ENCODE data around the gene AIFM3. TPM values are rescaled to one million over a fixed set of nuclear protein-coding genes. Genes with fewer than 3 reads are reported as not detected.

AIFM3 gene
- total RNA-seq, 1 experiment from 2014 or later, result 9.7 TPM

GRCh38 chr22:20953668-20954500, 13.2 kb upstream of the AIFM3 start:
- Histone ChIP-seq H3K4me1 (ENCODE audit: control insufficient read depth in 1 of 2, insufficient read depth in 2 of 2, low read length in 2 of 2) (peaks cover 15 to 41% of the 10 kb centered on the region in 2 experiments), H3K79me2 (ENCODE audit: insufficient read depth, low read length) (peaks cover 61% of the 10 kb centered on the region), H3K9me3 (ENCODE audit: control insufficient read depth in 1 of 2, insufficient read depth in 1 of 2, low read depth in 1 of 2, low read length in 2 of 2) (no peaks in the 10 kb centered on the region), H3K4me3 (replicated peaks in 1 of 2; ENCODE audit: low read depth in 1 of 2, low read length in 2 of 2) (no peak overlapping the region), H3K9me2 (ENCODE audit: insufficient read depth) (no peaks in the 10 kb centered on the region), H3K27me3 (ENCODE audit: insufficient read depth, low read length) (no peaks in the 10 kb centered on the region), H3K9ac (ENCODE audit: low read length) (no peak overlapping the region), H4K20me1 (ENCODE audit: insufficient read depth) (peaks cover 9% of the 10 kb centered on the region; the same call in 1 of the 2 replicates), H3K4me2 (ENCODE audit: low read length) (no peak overlapping the region), H3K36me3 (ENCODE audit: control insufficient read depth in 1 of 2, insufficient read depth in 2 of 2, low read length in 2 of 2) (peaks cover 25 to 38% of the 10 kb centered on the region in 2 experiments; a peak in 3 of 4 replicates), H3K27ac (ENCODE audit: low read depth, low read length) (no peak overlapping the region), H2AFZ (ENCODE audit: low read depth, low read length, poor library complexity, severe bottlenecking) (no peak overlapping the region)
- intact Hi-C loops (cut with micrococcal nuclease), result no loop called here
- CTCF ChIA-PET, result interaction anchor here (1.6 to 4.4 kb wide), 2 partner anchors 37 to 69 kb away, joined by 4 to 21 read pairs; partner anchors contain the start of gene CRKL
- POLR2A ChIA-PET, result no interaction called here
- ATAC-seq, result no peak
- RAD21 ChIA-PET (ENCODE audit: low non-redundant PET in 1 of 2, low total read pairs in 2 of 2, uncharacterized antibody in 2 of 2, unreplicated experiment in 2 of 2), result no interaction called here
- no peak for TF ChIP-seq RAD21 (IDR thresholded peaks at IDR 0.05; ENCODE audit: low read depth)
- TF ChIP-seq POLR2AphosphoS5 (IDR thresholded peaks at IDR 0.05; ENCODE audit: low read depth, low read length), result no peak
- no peak for TF ChIP-seq ZFX (IDR thresholded peaks at IDR 0.05)
- no peak for TF ChIP-seq TCF7L2 (IDR thresholded peaks at IDR 0.05; ENCODE audit: borderline replicate concordance, extremely low read depth, insufficient read depth, insufficient read length)
- TF ChIP-seq EZH2phosphoT487 (IDR thresholded peaks at IDR 0.05; ENCODE audit: borderline replicate concordance), result no peak
- no peak for TF ChIP-seq SRF (IDR thresholded peaks at IDR 0.05; ENCODE audit: low read depth)
- TF ChIP-seq POLR2A (IDR thresholded peaks at IDR 0.05; ENCODE audit: borderline replicate concordance, extremely low read depth, insufficient read depth, insufficient read length), result no peak
- TF ChIP-seq YY1 (IDR thresholded peaks at IDR 0.05; ENCODE audit: extremely low read depth, insufficient replicate concordance, low read depth, low read length), result no peak
- no peak for TF ChIP-seq ATF3 (IDR thresholded peaks at IDR 0.05)
- no peak for TF ChIP-seq CBX3 (IDR thresholded peaks at IDR 0.05; ENCODE audit: low read depth)
- TF ChIP-seq ZNF274 (IDR thresholded peaks at IDR 0.05; ENCODE audit: low read depth, low read length), result no peak
- TF ChIP-seq FOSL1 (IDR thresholded peaks at IDR 0.05; ENCODE audit: low read depth), result no peak
- TF ChIP-seq SIN3A (IDR thresholded peaks at IDR 0.05; ENCODE audit: low read depth), result no peak
- no peak for DNase-seq (ENCODE audit: low read depth, low spot score)
- BruUV-seq (replicated peaks), result no TSS peak
